ENCODE measurements around the gene ASTL.

DNA sequence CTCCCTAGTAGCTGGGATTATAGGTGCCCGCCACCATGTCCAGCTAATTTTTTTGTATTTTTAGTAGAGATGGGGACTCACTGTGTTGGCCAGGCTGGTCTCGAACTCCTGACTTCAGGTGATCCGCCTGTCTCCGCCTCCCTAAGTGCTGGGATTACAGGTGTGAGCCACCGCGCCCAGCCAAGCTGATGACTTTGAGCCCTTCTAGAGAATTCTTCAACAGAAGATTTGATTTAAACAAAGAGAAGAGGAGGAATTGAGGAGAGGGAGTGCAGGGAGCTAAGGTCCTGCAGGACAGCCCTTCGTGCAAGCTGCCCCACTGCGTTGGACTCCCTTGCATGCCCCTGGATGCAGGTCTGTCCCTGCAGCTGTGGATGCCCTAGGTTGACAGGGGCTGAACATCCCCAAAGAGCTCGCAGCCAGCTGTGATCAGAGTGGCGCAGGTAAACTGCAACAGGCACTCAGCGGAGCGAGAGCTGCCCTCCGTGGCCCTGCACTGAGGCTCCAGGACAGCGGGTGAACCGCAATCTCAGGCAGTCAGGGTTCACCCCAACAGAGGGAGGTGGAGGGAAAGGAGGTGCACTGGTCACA lies 35.6 kb downstream of the ASTL start:
- TF ChIP-seq, protein P1, sequence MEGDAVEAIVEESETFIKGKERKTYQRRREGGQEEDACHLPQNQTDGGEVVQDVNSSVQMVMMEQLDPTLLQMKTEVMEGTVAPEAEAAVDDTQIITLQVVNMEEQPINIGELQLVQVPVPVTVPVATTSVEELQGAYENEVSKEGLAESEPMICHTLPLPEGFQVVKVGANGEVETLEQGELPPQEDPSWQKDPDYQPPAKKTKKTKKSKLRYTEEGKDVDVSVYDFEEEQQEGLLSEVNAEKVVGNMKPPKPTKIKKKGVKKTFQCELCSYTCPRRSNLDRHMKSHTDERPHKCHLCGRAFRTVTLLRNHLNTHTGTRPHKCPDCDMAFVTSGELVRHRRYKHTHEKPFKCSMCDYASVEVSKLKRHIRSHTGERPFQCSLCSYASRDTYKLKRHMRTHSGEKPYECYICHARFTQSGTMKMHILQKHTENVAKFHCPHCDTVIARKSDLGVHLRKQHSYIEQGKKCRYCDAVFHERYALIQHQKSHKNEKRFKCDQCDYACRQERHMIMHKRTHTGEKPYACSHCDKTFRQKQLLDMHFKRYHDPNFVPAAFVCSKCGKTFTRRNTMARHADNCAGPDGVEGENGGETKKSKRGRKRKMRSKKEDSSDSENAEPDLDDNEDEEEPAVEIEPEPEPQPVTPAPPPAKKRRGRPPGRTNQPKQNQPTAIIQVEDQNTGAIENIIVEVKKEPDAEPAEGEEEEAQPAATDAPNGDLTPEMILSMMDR (IDR thresholded peaks at IDR 0.05), result no peak
- TF ChIP-seq POLR2A (IDR thresholded peaks at IDR 0.05), result no peak

Data from body of pancreas (tissue), 4 donors.